Measurements from ENCODE around the gene CFAP46.
"Not testable (repeated sequence)": the region's sequence is repeated elsewhere in the genome, so short reads cannot be mapped to it uniquely, and the experiment has no call there.

GRCh38 chr10:132893786-132894185 is 48.6 kb downstream of the CFAP46 start:
- not testable (repeated sequence) for TF ChIP-seq EP300 (IDR thresholded peaks at IDR 0.05; ENCODE audit: borderline replicate concordance in 1 of 2, low read depth in 1 of 2, low read length in 1 of 2); CTCF (IDR thresholded peaks at IDR 0.05); USF2 (IDR thresholded peaks at IDR 0.05; ENCODE audit: borderline replicate concordance, low read depth, low read length)
